NCI-H2227 treated with DMSO at 0.1 percent for 48 hours (cell line): ENCODE data around the gene ATP6V1G2.
"Not testable (repeated sequence)": the region's sequence is repeated elsewhere in the genome, so short reads cannot be mapped to it uniquely, and the experiment has no call there.

Experiments
- DNase-seq: peaks from one replicate; lab custom pipeline; 2025; lab: John Stamatoyannopoulos, UW

ATP6V1G2 gene

DNA sequence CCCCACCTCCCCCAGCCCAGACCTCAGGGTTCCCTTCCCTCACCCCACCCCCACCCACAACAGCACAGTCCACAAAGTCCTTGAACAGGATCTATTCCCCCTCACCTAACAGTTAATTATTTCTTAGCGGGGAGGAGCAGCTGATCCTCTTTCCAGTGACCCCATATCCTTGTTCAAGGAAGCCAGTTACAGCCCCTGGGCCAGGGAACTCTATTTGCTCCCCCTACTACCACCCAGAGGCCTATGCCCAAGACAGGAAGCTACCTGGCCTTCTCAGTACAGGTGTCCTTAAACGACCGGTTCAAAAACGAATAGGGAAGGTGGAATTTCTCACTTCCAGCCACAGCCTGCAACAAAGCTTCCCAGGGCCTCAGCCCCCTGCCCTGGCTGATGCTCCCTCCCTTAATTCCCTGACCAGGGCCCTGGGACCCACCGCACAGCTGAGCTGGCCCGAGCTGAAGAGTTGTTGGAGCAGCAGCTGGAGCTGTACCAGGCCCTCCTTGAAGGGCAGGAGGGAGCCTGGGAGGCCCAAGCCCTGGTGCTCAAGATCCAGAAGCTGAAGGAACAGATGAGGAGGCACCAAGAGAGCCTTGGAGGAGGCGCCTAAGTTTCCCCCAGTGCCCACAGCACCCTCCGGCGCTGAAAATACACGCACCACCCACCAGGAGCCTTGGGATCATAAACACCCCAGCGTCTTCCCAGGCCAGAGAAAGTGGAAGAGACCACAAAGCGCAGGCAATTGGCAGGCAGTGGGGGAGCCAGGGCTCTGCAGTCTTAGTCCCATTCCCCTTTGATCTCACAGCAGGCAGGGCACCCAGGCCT, 16.9 kb downstream of the ATP6V1G2 start:
- DNase-seq, result no peak

DNA sequence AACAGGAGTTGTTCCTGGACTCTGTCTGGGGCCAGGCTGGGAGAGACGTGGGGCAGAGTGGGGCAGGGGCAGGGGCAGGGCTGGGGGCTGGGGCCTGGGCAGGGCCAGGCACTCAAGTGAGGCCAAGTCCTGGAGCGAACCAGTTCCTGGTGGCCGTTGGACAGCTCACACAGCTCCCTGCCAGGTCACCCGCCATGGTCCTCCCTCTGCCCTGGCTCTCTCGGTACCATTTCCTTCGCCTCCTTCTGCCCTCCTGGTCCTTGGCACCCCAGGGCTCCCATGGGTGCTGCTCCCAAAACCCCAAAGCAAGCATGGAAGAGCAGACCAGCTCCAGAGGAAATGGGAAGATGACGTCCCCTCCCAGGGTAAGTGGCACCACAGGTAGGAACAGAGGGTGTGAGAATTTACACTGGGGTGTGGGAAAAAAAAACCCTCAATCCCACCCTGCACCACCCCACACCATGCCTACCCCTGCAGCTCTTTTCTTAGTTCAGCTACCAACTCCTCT, 17.5 kb downstream of the ATP6V1G2 start, which contains the start of gene MCCD1:
Gene MCCD1, plus strand, starts transcription at position 142 of the 508 bp plus-strand sequence. Its CDS starts 53 bp downstream, at position 195.
- no peak for DNase-seq

- no peak for DNase-seq
Measured at GRCh38 chr6:31528307-31528777, 18.1 kb downstream of the ATP6V1G2 start.

DNA sequence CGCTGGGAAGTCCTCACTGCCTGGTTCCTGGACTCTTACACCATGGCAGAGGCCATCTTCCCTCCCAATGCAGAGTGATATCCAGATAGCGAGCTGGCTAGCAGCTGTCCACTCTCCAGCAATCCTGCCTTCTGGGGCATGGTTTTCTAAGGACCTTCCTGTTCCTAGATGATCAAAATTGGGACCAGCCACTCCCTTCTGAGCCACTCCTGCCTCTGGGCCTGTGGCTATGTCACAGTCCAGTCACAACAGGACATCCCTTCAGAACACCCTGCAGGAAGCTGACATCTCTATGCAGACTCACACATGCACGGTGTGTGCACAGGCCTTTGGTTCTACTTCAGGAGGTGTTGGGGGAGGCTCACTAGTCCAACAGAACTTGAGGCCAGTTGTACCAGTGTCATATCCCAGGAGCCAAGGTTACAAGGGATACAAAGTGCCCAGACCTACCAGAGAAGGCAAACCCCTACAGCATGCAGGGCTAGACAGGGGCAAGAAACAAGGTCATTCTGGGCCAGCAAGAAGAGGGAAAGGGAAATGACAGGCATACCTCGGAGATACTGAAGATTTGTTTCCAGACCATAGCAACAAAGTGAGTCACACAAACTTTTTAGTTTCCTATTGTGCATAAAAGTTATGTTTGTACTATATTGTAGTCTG, 20.3 kb downstream of the ATP6V1G2 start:
- DNase-seq, result no peak

- no peak for DNase-seq
Measured at GRCh38 chr6:31525553-31525931, 20.9 kb downstream of the ATP6V1G2 start.

GRCh38 chr6:31521835-31522234, 24.6 kb downstream of the ATP6V1G2 start:
- DNase-seq, result no peak

GRCh38 chr6:31513456-31514165, 32.8 kb downstream of the ATP6V1G2 start:
- no peak for DNase-seq

DNA sequence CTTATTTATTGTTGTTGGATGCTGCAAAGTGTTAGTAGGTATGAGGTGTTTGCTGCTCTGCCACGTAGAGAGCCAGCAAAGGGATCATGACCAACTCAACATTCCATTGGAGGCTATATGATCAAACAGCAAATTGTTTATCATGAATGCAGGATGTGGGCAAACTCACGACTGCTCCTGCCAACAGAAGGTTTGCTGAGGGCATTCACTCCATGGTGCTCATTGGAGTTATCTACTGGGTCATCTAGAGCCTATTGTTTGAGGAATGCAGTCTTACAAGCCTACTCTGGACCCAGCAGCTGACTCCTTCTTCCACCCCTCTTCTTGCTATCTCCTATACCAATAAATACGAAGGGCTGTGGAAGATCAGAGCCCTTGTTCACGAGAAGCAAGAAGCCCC, 36.4 kb downstream of the ATP6V1G2 start:
- DNase-seq, result no peak

DNA sequence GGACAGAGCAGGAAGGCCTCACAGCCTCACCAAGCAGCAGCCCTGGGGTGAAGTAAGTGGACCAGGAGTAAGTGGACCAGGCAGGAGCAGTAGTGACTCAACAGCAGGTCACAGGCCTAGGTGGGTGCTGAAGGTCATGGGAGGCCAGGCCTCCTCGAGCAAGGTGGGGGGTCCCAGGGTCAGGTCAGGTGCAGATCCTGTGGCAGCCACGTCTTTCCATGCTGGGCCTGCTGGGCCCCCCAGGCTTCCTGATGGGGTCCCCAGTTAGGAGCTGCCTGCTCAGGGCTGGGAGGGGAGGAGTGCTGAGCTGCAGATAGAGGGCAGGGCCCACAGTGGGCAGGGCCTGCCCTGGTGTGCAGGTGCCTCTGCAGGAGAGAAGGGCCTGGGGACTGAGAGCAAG, 37.4 kb downstream of the ATP6V1G2 start:
- not testable (repeated sequence) for DNase-seq

DNA sequence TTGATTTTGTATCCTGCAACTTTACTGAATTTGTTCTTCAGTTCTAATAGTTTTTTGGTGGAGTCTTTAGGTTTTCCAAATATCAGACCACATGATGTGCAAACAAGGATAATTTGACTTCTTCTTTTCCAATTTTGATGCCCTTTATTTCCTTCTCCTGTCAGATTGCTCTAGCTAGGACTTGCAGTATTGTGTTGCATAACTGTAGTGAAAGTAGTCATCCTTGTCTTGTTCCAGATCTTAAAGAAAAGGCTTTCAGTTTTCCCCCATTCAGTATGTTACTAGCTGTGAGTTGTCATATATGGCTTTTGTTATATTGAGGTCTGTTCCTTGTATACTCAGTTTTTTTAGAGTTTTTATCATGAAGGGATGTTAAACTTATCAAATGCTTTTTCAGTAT, 43.8 kb downstream of the ATP6V1G2 start:
- no peak for DNase-seq

DNA sequence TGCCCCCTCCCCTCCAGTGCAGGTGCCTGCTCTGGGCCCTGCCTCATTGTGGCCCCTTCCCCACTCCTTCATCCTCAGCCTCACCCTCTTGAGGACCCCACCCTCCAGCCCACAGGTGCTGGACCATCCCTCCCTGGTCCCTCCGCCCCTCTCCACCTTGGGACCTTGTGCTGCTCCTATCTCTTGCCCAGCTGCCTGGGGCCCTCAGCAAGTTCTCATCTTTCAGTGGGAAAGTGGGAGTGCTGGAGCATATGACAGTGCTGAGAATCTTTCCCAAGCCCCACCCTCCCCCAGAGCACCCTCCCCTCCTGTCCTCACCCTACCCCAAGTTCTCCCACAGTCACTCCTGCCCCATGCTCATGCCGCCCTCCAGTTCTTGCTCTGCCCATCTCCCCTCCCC, 46.8 kb downstream of the ATP6V1G2 start:
- not testable (repeated sequence) for DNase-seq

DNA sequence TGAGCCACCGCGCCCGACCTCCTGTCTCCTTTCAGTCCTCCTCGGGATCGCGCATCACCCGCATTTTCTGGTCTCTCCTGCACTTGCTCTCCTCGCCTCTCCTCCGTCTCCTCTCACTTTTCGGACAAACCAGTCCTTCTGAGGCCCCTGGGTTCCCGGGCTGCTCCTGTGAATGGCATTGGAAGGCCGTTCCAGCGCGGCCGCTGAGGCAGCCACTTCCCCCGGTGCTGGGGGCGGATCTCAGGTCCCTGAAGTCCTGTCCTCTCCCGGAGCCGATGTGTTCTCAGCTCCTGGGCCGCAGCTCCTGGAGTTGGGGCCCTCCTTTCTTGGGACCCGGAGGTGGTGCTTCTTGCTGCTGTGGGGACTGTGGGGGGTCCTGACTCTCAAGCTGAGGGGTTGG, 47.7 kb downstream of the ATP6V1G2 start:
- DNase-seq, result no peak

DNA sequence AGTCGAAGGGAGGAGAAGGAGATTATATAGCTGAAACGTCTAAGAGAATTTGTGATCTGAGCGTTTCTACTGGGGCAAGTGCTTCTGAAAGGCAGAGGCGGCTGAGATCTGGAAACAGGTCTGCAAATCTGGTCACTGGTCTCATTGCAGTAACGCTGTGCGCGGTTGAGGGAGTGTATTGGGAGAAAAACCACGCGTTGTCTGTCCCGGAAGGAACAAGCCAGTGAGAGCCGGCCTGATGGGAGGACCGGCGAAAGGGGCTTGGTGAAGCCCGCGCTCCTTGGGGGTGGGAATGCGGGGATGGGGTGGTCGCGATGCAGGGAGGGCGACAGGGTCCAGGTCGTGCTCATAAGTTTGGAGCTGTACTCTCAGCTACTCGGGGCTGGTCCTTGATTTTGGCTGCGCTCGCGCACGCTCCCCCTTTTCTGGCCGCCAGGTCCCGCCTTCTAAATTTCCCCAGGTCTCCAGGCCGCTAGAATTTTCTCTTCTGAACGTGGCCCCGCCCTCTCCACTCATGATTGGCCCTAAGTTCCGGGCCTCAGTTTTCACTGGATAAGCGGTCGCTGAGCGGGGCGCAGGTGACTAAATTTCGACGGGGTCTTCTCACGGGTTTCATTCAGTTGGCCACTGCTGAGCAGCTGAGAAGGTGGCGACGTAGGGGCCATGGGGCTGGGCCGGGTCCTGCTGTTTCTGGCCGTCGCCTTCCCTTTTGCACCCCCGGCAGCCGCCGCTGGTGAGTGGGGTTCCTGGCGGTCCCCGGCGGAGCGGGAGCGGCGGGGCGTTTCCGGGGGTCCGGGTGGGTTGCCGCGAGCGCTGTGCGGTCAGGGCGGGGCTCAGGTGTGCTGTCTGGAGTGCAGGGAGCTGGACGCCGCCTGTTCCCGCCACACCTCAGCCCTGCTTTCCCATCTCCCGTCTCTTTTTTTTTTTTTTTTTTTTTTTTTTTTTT, 48.6 kb downstream of the ATP6V1G2 start, which contains the start of gene MICB:
Gene MICB, plus strand, starts transcription at position 615 of the 946 bp plus-strand sequence. Its CDS starts 49 bp downstream, at position 664.
- peak; percentile 92 for DNase-seq

- not testable (repeated sequence) for DNase-seq
Measured at GRCh38 chr6:31496826-31497225, 49.6 kb downstream of the ATP6V1G2 start.

DNA sequence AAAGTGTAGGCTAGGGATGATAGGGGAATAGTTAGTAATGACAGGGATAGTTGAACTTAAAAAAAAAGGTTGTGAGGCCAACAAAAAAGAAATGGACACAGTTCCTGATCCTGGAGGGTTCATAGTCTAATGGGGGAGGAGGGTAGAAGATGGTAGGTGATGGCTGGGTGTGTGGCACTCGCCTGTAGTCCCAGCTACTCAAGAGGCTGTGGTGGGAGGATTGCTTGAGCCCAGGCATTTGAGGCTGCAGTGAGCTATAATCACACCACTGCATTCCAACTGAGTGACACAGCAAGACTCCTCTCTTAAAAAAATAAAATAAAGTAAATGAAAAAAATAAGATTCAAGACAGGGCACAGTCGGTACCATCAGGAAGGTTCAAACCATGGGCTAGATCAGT, 50.8 kb downstream of the ATP6V1G2 start:
- DNase-seq, result no peak
